HL-60 (cell line): ENCODE data around the gene WNT10A.

Experiments used
- CTCF ChIP-seq: IDR thresholded peaks from one replicate; pipeline ENCODE4 v1.5.1; 2011; ENCODE audit warnings: low read length, control low read depth, inconsistent platforms; ENCODE audit not compliant: insufficient read depth
- GABPA ChIP-seq: IDR thresholded peaks from 2 replicates; pipeline ENCODE4 v1.6.1; 2012; ENCODE audit warnings: low read depth
- POLR2AphosphoS5 ChIP-seq: IDR thresholded peaks from 2 replicates; pipeline ENCODE4 v1.6.1; 2012; ENCODE audit warnings: low read depth

- TF ChIP-seq CTCF: no peak
- TF ChIP-seq POLR2AphosphoS5: no peak
- no peak for TF ChIP-seq GABPA
Measured at GRCh38 chr2:218858138-218858445, 22.6 kb upstream of the WNT10A start.
